ENCODE measurements around the gene INSL3. TPM values are rescaled to one million over a fixed set of nuclear protein-coding genes. Genes with fewer than 3 reads are reported as not detected.

The INSL3 gene
- total RNA-seq: not detected
- long read RNA-seq: 0 reads

DNA sequence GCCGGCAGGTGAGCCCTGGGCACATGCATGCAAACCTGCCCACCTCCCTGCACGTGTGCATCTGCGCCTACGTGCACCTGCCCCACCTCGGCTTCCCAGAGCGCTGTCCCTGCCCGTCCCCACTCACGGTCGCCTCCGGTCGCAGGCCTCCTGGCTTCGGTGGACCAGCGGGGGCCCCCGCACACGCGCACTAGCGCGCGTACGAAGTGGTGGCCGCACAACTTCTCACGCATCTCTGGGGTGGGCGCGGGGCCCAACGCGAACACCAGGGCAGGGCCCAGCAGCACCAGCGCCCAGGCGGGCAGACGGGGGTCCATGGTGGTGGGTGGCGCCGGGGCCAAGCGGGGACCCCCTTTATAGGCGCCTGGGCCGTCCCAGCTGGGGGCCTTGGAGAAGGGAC is at the start of gene INSL3:
INSL3 (minus strand) TSS at position 330 of the 400 bp plus-strand sequence; CDS start at position 317, 13 bp downstream.
- ATAC-seq (no peak), DNase-seq (ENCODE audit: missing footprints) (no peak)
- intact Hi-C loops (cut with DNase I): no loop called here

- intact Hi-C loops (cut with DNase I): no loop called here
Measured at GRCh38 chr19:17869114-17869608, 47.8 kb upstream of the INSL3 start.

GRCh38 chr19:17868669-17869068 is 47.4 kb upstream of the INSL3 start:
- peak; percentile 6 for DNase-seq (ENCODE audit: missing footprints)
- intact Hi-C loops (cut with DNase I): no loop called here
- ATAC-seq: no peak

More at GRCh38 chr19:17869114-17869608, 47.8 kb upstream of the INSL3 start:
- peak; percentile 2 for DNase-seq (ENCODE audit: missing footprints)
- ATAC-seq: no peak

DNA sequence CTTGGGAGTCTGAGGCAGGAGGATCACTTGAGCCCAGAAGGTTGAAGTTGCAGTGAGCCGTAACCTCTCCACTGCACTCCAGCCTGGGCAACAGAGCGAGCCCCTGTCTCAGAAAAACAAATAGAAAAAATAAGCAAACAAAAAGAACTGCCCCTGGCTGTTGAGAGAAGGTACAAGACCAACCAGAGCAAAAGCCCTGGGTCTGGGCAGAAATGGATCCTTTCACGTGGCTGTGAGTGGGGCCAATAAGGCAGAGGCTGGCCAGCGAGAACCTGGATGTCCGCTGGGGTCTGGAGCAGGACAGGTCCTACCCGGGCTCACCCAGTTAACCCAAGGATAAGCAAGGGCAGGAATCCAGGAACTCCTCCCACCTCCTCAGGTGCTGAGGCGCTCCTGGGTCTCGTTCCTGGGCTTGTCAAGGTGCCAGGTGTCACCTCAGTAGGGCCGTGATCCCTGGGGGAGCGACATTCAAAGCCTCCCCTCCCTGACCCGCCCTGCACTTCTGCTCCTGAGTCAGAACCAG is 45.7 kb upstream of the INSL3 start:
- intact Hi-C loops (cut with DNase I): no loop called here
- no peak for ATAC-seq
- DNase-seq (ENCODE audit: missing footprints): peak; percentile 56

- intact Hi-C loops (cut with DNase I): no loop called here
- ATAC-seq: no peak
- DNase-seq (ENCODE audit: missing footprints): no peak
Measured at GRCh38 chr19:17866312-17866963, 45.1 kb upstream of the INSL3 start.

GRCh38 chr19:17865364-17866311 is 44.3 kb upstream of the INSL3 start:
- intact Hi-C loops (cut with DNase I): no loop called here
- peak; percentile 30 for DNase-seq (ENCODE audit: missing footprints)
- no peak for ATAC-seq

DNA sequence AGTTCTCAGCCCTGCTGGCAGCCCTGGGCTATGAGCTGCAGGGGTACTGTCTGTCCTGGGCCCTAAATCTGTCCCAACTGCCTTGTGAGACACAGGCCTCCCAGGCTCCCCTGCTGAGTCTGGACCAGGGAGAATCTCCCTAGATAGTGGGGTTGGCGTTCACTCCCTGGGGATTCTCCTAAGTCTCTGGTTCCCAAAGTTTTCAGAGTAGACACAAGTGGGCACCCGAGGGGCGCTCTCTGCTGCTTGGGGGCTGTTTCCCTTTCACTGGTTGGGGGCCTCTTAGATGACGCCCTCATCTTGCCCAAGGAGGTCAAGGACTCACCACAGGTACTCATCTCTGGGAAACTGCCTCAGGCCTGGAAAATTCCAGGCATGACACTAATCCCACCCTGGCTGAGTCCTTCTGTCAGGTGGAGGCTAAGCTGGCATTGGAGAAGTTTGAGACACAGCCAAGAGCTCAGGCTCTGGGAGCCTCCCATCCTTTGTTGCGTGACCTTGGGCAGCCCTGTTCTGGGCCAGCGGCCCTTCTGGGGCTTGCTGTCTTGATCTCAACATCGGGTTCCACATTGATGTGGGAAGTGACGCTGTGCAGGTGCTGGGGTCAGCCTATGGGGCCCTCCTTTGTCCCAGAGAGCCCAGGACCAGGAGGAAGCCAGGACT is 42.3 kb upstream of the INSL3 start:
- intact Hi-C loops (cut with DNase I): no loop called here
- DNase-seq (ENCODE audit: missing footprints): peak; percentile 41
- ATAC-seq: no peak

GRCh38 chr19:17862711-17863519 is 41.6 kb upstream of the INSL3 start:
- DNase-seq (ENCODE audit: missing footprints): peak; percentile 57
- intact Hi-C loops (cut with DNase I): no loop called here
- ATAC-seq: no peak

DNA sequence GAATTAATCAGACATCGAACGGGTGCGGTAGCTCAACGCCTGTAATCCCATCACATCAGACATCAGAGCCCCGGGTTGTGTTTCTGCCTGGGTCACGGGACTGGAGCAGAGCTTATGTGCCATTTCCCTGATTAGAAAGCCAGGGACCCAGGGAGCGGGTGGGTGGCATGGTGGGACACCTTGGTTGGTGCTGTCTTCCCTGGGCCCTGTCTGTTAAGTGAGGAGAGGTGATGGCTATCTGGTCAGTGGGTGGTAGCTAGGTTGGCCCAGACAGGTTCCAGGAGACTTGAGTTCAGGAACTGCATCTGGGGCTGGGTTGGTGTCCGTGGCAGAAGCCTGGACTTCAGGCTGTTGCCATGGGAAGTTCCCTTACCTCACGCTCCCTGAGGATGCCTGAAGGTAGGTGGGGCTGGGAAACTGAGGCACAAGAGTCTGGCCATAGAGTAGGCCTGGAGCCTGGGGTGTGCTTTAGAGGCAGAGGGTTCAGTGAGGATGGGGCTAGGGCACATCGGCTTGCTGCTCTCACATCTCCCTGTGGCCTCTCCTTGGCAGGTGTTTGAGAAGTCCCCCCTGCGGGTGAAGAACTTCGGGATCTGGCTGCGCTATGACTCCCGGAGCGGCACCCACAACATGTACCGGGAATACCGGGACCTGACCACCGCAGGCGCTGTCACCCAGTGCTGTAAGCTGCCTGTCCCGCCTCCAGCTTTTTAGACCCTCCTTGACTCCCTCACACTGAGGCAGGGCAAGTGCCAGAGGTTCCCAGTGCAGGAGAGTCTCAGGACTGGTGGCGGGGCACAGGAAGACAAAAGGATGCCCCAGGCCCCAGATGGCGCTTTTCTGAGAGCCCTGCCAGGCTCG is 40.5 kb upstream of the INSL3 start:
- intact Hi-C loops (cut with DNase I): no loop called here
- DNase-seq (ENCODE audit: missing footprints) (peak; percentile 21), ATAC-seq (no peak)

GRCh38 chr19:17860993-17861360 is 39.7 kb upstream of the INSL3 start:
- no peak for DNase-seq (ENCODE audit: missing footprints)
- no peak for ATAC-seq
- intact Hi-C loops (cut with DNase I): no loop called here

GRCh38 chr19:17860331-17860992 is 39.1 kb upstream of the INSL3 start:
- intact Hi-C loops (cut with DNase I): no loop called here
- ATAC-seq (no peak), DNase-seq (ENCODE audit: missing footprints) (no peak)

DNA sequence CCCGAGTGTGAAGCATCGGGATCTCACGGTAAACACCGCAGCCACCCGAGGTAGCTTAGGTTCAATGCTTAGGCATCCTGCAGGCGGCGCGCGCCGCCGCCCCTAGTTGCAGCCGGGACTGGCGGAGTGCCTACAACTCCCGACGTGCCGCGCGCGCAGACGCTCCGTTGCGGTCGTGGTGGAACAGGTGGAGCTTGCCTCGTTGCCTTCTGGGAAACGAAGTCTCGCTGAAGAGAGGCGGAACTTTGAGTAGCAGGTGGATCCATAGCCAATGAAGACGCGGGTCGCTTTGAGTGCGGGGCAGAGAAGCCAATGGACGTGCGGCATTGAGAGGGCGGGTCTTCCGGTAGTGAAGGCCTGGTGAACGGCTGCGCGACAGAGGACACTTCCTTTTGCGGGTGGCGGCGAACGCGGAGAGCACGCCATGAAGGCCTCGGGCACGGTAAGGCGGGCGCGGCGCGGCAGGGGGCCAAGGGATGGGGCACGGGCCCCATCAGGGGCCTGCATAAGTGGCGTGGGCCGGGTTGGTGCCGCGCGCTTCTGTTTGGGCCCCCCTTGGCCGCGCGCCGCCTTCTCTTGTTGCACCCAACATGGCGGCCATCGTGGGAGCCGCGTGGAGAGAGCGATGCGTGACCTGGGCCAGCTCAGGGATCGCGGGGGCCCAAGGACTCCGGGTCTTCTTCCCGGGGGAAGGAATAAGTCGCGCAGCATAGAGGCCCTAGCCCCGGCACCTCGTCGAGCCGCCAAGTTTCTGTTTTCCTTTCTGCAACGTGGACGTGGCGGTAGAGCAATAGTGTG is 38.4 kb upstream of the INSL3 start, which contains the start of gene RPL18A:
RPL18A (plus strand) TSS at position 378 of the 798 bp plus-strand sequence; CDS start at position 425, 47 bp downstream.
- peak; percentile 99 for DNase-seq (ENCODE audit: missing footprints)
- intact Hi-C loops (cut with DNase I): loop anchor here (1.0 to 10.0 kb wide), 5 partner anchors 73 to 512 kb away; partner anchors contain the start of gene MAP1S
- ATAC-seq: peak; percentile 98

GRCh38 chr19:17855280-17856152 is 34.2 kb upstream of the INSL3 start:
- ATAC-seq: peak; percentile 47
- peak; percentile 92 for DNase-seq (ENCODE audit: missing footprints)
- intact Hi-C loops (cut with DNase I): loop anchor here (5.0 to 10.0 kb wide), 3 partner anchors 141 to 508 kb away; partner anchors contain the start of gene MAP1S

DNA sequence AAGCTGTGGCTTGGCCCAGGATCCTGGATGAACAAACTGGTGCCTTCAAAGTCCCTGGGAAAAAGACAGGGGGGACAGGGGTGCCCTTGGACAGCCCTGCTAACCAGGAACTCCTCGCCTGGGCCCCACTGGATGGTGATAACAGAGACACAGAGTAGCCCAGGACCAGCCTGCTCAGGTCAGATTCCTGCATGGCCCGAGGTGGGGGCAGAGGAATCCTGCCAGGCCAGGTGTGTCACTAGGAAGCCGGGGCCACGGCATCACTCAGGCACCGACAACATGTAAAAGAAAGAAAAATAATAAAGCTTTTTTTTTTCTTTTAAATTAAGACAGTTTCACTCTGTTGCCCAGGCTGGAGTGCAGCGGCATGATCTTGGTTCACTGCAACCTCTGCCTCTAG is 32.7 kb upstream of the INSL3 start:
- intact Hi-C loops (cut with DNase I): loop anchor here (10.0 kb wide), 1 partner anchor 139 kb away; the partner anchor contains the start of gene MAP1S
- ATAC-seq (no peak), DNase-seq (ENCODE audit: missing footprints) (peak; percentile 63)

Data from Right ventricle myocardium inferior (tissue), 1 donor.